ENCODE data around the gene FXYD5.

DNA sequence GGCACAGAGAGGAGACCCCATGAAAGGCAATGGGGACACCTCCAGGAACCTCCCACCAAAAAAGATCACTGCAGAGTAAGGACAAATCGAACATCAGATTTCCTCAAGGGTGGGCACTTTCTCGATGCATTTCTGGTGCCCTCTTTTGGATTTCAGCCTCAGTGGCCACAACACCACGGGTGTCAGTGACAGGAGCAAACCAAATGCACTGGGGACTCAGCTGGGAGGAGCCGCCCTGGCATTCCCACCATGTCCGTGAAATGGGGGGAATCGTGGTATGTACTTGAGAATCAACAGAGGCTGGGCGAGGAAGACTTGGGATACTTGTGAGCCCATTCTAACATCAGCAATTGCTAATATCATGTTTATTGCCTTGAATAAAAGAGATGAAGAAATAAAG, 57.7 kb downstream of the FXYD5 start:
- TF ChIP-seq, protein P1, sequence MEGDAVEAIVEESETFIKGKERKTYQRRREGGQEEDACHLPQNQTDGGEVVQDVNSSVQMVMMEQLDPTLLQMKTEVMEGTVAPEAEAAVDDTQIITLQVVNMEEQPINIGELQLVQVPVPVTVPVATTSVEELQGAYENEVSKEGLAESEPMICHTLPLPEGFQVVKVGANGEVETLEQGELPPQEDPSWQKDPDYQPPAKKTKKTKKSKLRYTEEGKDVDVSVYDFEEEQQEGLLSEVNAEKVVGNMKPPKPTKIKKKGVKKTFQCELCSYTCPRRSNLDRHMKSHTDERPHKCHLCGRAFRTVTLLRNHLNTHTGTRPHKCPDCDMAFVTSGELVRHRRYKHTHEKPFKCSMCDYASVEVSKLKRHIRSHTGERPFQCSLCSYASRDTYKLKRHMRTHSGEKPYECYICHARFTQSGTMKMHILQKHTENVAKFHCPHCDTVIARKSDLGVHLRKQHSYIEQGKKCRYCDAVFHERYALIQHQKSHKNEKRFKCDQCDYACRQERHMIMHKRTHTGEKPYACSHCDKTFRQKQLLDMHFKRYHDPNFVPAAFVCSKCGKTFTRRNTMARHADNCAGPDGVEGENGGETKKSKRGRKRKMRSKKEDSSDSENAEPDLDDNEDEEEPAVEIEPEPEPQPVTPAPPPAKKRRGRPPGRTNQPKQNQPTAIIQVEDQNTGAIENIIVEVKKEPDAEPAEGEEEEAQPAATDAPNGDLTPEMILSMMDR (conservative IDR thresholded peaks at IDR 0.05) = no peak
- TF ChIP-seq EZH2 (IDR thresholded peaks at IDR 0.05; ENCODE audit: low read depth) = no peak

Data from PC-9 (cell line).